Naive B cell (primary cell): ENCODE measurements around the gene PCOLCE2. TPM values are rescaled to one million over a fixed set of nuclear protein-coding genes. Genes with fewer than 3 reads are reported as not detected.

Experiments
- ATAC-seq, 2 donors: fragments of 150-1000 bp; cut with Tn5 transposase; 2 replicates each; pipeline ENCODE4 v1.10.0; 2021; ENCODE audit warnings: low read depth in 2 of 2, mild to moderate bottlenecking in 2 of 2, moderate library complexity in 2 of 2
- DNase-seq: peaks from one replicate; pipeline ENCODE4 v3.0.0; 2022
- H3K27ac Mint-ChIP-seq, 6 donors: one replicate each; pipeline ENCODE4 v1.8.0; 2020 to 2022; ENCODE audit warnings: mild to moderate bottlenecking in 6 of 6, mixed read lengths in 6 of 6, moderate library complexity in 5 of 6, inconsistent platforms in 2 of 6
- H3K27me3 Mint-ChIP-seq, 3 donors: one replicate each; pipeline ENCODE4 v1.8.0; 2021 to 2022; ENCODE audit warnings: mixed read lengths in 3 of 3, mild to moderate bottlenecking in 1 of 3
- H3K36me3 Mint-ChIP-seq, 2 donors: one replicate each; pipeline ENCODE4 v1.8.0; 2020 to 2022; ENCODE audit warnings: mixed read lengths in 2 of 2, inconsistent platforms in 1 of 2, mild to moderate bottlenecking in 1 of 2
- H3K4me1 Mint-ChIP-seq, 3 donors: one replicate each; pipeline ENCODE4 v1.8.0; 2020 to 2022; ENCODE audit warnings: mixed read lengths in 3 of 3, inconsistent platforms in 1 of 3, mild to moderate bottlenecking in 1 of 3, moderate library complexity in 1 of 3
- H3K4me3 Mint-ChIP-seq, 8 donors: one replicate each; pipeline ENCODE4 v1.8.0; 2020 to 2022; ENCODE audit warnings: mild to moderate bottlenecking in 8 of 8, mixed read lengths in 8 of 8, moderate library complexity in 8 of 8, inconsistent platforms in 2 of 8
- H3K9me3 Mint-ChIP-seq, 7 donors: one replicate each; pipeline ENCODE4 v1.8.0; 2020 to 2022; ENCODE audit warnings: mixed read lengths in 7 of 7, mild to moderate bottlenecking in 5 of 7, inconsistent platforms in 2 of 7, moderate library complexity in 1 of 7
- polyA plus RNA-seq, 6 donors: library from polyadenylated mRNA; unstranded; fragments of 300-500 nt; fragmentation: Illumina TruSeq; gene quantifications; one replicate each; pipeline ENCODE4 v1.2.3, GENCODE V29; 2021; ENCODE audit warnings: low read depth in 6 of 6

Gene PCOLCE2
- polyA plus RNA-seq: not detected

GRCh38 chr3:142888481-142889211 lies at the start of gene PCOLCE2:
Gene PCOLCE2 (minus strand): TSS chr3:142889083. CDS start chr3:142888896, 187 bp downstream.
- no peaks in the 10 kb centered on the region for H3K36me3 Mint-ChIP-seq
- peak within 1 kb of the TSS; percentile 65 to 83 (median 76) for H3K4me3 Mint-ChIP-seq
- H3K4me1 Mint-ChIP-seq: peaks cover 3 to 12% (median 5%) of the 10 kb centered on the region in 3 donors
- peaks cover 0 to 1% (median 0%) of the 10 kb centered on the region in 7 donors for H3K9me3 Mint-ChIP-seq
- no peak within 1 kb of the TSS for H3K27ac Mint-ChIP-seq
- DNase-seq (no peak), ATAC-seq (peak; percentile 67 to 75)
- H3K27me3 Mint-ChIP-seq: peaks cover 50 to 58% (median 53%) of the 10 kb centered on the region in 3 donors

GRCh38 chr3:142935963-142936362 lies 47.1 kb upstream of the PCOLCE2 start:
- no peaks in the 10 kb centered on the region for H3K4me1 Mint-ChIP-seq
- H3K9me3 Mint-ChIP-seq: peaks cover 0 to 2% (median 0%) of the 10 kb centered on the region in 7 donors
- DNase-seq (no peak), ATAC-seq (no peak)
- H3K4me3 Mint-ChIP-seq: no peak overlapping the region
- peaks cover 12 to 24% (median 23%) of the 10 kb centered on the region in 3 donors for H3K27me3 Mint-ChIP-seq
- no peak overlapping the region for H3K27ac Mint-ChIP-seq
- H3K36me3 Mint-ChIP-seq: no peaks in the 10 kb centered on the region

GRCh38 chr3:142934887-142935269 lies 46.0 kb upstream of the PCOLCE2 start:
- peaks cover 0 to 2% (median 0%) of the 10 kb centered on the region in 7 donors for H3K9me3 Mint-ChIP-seq
- DNase-seq (no peak), ATAC-seq (no peak)
- no peak overlapping the region for H3K4me3 Mint-ChIP-seq
- H3K36me3 Mint-ChIP-seq: no peaks in the 10 kb centered on the region
- H3K27me3 Mint-ChIP-seq: peaks cover 14 to 23% (median 22%) of the 10 kb centered on the region in 3 donors
- H3K27ac Mint-ChIP-seq: no peak overlapping the region
- H3K4me1 Mint-ChIP-seq: no peaks in the 10 kb centered on the region

- Mint-ChIP-seq H3K4me3 (no peak overlapping the region), H3K4me1 (no peaks in the 10 kb centered on the region), H3K36me3 (no peaks in the 10 kb centered on the region)
Observed at GRCh38 chr3:142934128-142934886, 45.4 kb upstream of the PCOLCE2 start.

GRCh38 chr3:142931222-142931621 lies 42.3 kb upstream of the PCOLCE2 start:
- no peaks in the 10 kb centered on the region for H3K36me3 Mint-ChIP-seq
- no peaks in the 10 kb centered on the region for H3K9me3 Mint-ChIP-seq
- no peaks in the 10 kb centered on the region for H3K4me1 Mint-ChIP-seq
- DNase-seq (no peak), ATAC-seq (no peak)
- no peak overlapping the region for H3K4me3 Mint-ChIP-seq
- peaks cover 25 to 32% (median 28%) of the 10 kb centered on the region in 3 donors for H3K27me3 Mint-ChIP-seq
- H3K27ac Mint-ChIP-seq: no peak overlapping the region

More at GRCh38 chr3:142934128-142934886, 45.4 kb upstream of the PCOLCE2 start:
- Mint-ChIP-seq H3K27ac (no peak overlapping the region), H3K9me3 (peaks cover 0 to 2% (median 0%) of the 10 kb centered on the region in 7 donors), H3K27me3 (peaks cover 15 to 23% (median 22%) of the 10 kb centered on the region in 3 donors)
- DNase-seq (no peak), ATAC-seq (no peak)

- DNase-seq (no peak), ATAC-seq (no peak)
- Mint-ChIP-seq H3K27me3 (peaks cover 31 to 32% (median 32%) of the 10 kb centered on the region in 3 donors), H3K9me3 (peaks cover 0 to 2% (median 0%) of the 10 kb centered on the region in 7 donors), H3K4me3 (no peak overlapping the region), H3K36me3 (no peaks in the 10 kb centered on the region), H3K4me1 (no peaks in the 10 kb centered on the region), H3K27ac (peak overlapping the region in 1 of 6 donors; percentile 59)
Observed at GRCh38 chr3:142930463-142930862, 41.6 kb upstream of the PCOLCE2 start.

GRCh38 chr3:142929890-142930289 lies 41.0 kb upstream of the PCOLCE2 start:
- Mint-ChIP-seq H3K9me3 (peaks cover 0 to 6% (median 0%) of the 10 kb centered on the region in 7 donors), H3K27ac (no peak overlapping the region), H3K36me3 (peaks cover 0 to 4% of the 10 kb centered on the region in 2 donors), H3K27me3 (peaks cover 30 to 36% (median 35%) of the 10 kb centered on the region in 3 donors), H3K4me1 (no peaks in the 10 kb centered on the region), H3K4me3 (no peak overlapping the region)
- DNase-seq (no peak), ATAC-seq (no peak)

- H3K4me3 Mint-ChIP-seq: no peak overlapping the region
- ATAC-seq (peak in 1 of 2 donors; percentile 51), DNase-seq (no peak)
- no peak overlapping the region for H3K27ac Mint-ChIP-seq
- peaks cover 0 to 12% (median 5%) of the 10 kb centered on the region in 7 donors for H3K9me3 Mint-ChIP-seq
- peaks cover 0 to 12% of the 10 kb centered on the region in 2 donors for H3K36me3 Mint-ChIP-seq
- no peaks in the 10 kb centered on the region for H3K4me1 Mint-ChIP-seq
- peaks cover 27 to 37% (median 35%) of the 10 kb centered on the region in 3 donors for H3K27me3 Mint-ChIP-seq
Observed at GRCh38 chr3:142929109-142929508, 40.2 kb upstream of the PCOLCE2 start.

- Mint-ChIP-seq H3K4me1 (no peaks in the 10 kb centered on the region), H3K9me3 (peaks cover 0 to 24% (median 9%) of the 10 kb centered on the region in 7 donors), H3K36me3 (peaks cover 0 to 12% of the 10 kb centered on the region in 2 donors), H3K27ac (no peak overlapping the region), H3K4me3 (no peak overlapping the region), H3K27me3 (peaks cover 28 to 41% (median 33%) of the 10 kb centered on the region in 3 donors)
- DNase-seq (no peak), ATAC-seq (no peak)
Observed at GRCh38 chr3:142926368-142926944, 37.6 kb upstream of the PCOLCE2 start.

GRCh38 chr3:142925140-142925539 lies 36.3 kb upstream of the PCOLCE2 start:
- no peak for DNase-seq
- H3K27ac Mint-ChIP-seq: no peak overlapping the region
- peaks cover 28 to 41% (median 33%) of the 10 kb centered on the region in 3 donors for H3K27me3 Mint-ChIP-seq
- peaks cover 0 to 12% of the 10 kb centered on the region in 2 donors for H3K36me3 Mint-ChIP-seq
- no peak for ATAC-seq
- H3K9me3 Mint-ChIP-seq: peaks cover 0 to 24% (median 9%) of the 10 kb centered on the region in 7 donors
- H3K4me3 Mint-ChIP-seq: no peak overlapping the region
- no peaks in the 10 kb centered on the region for H3K4me1 Mint-ChIP-seq

GRCh38 chr3:142923694-142924093 lies 34.8 kb upstream of the PCOLCE2 start:
- ATAC-seq (no peak), DNase-seq (no peak)
- no peaks in the 10 kb centered on the region for H3K4me1 Mint-ChIP-seq
- H3K27ac Mint-ChIP-seq: no peak overlapping the region
- H3K36me3 Mint-ChIP-seq: peaks cover 0 to 12% of the 10 kb centered on the region in 2 donors
- no peak overlapping the region for H3K4me3 Mint-ChIP-seq
- peaks cover 0 to 24% (median 9%) of the 10 kb centered on the region in 7 donors for H3K9me3 Mint-ChIP-seq
- H3K27me3 Mint-ChIP-seq: peaks cover 26 to 41% (median 33%) of the 10 kb centered on the region in 3 donors

GRCh38 chr3:142916605-142917004 lies 27.7 kb upstream of the PCOLCE2 start:
- no peak overlapping the region for H3K4me3 Mint-ChIP-seq
- H3K4me1 Mint-ChIP-seq: no peaks in the 10 kb centered on the region
- peaks cover 0 to 9% (median 0%) of the 10 kb centered on the region in 7 donors for H3K9me3 Mint-ChIP-seq
- H3K27me3 Mint-ChIP-seq: peaks cover 7 to 25% (median 12%) of the 10 kb centered on the region in 3 donors
- ATAC-seq (no peak), DNase-seq (no peak)
- H3K27ac Mint-ChIP-seq: peak overlapping the region in 1 of 6 donors; percentile 0
- H3K36me3 Mint-ChIP-seq: no peaks in the 10 kb centered on the region

- Mint-ChIP-seq H3K36me3 (no peaks in the 10 kb centered on the region), H3K27me3 (peaks cover 13 to 35% (median 16%) of the 10 kb centered on the region in 3 donors), H3K4me1 (no peaks in the 10 kb centered on the region), H3K9me3 (peaks cover 0 to 9% (median 0%) of the 10 kb centered on the region in 7 donors), H3K27ac (no peak overlapping the region), H3K4me3 (no peak overlapping the region)
- ATAC-seq (peak in 1 of 2 donors; percentile 23), DNase-seq (no peak)
Observed at GRCh38 chr3:142915636-142916035, 26.8 kb upstream of the PCOLCE2 start.
